HG03565 (cell line): ENCODE measurements around the gene BCAS1.

Experiments used
- ATAC-seq: cut with Tn5 transposase; IDR thresholded peaks from one replicate; pipeline ENCODE4 v1.9.1; 2021; ENCODE audit warnings: mild to moderate bottlenecking, moderate library complexity; ENCODE audit not compliant: unreplicated experiment

Gene BCAS1

GRCh38 chr20:54082100-54082499, 11.7 kb upstream of the BCAS1 start:
- ATAC-seq: no peak

GRCh38 chr20:54079652-54080051, 9.3 kb upstream of the BCAS1 start:
- peak; percentile 32 for ATAC-seq

- ATAC-seq: peak; percentile 78
These were observed 8.0 kb upstream of the BCAS1 start for GRCh38 chr20:54078296-54078984.

GRCh38 chr20:54076259-54076658, 5.9 kb upstream of the BCAS1 start:
- ATAC-seq: no peak

DNA sequence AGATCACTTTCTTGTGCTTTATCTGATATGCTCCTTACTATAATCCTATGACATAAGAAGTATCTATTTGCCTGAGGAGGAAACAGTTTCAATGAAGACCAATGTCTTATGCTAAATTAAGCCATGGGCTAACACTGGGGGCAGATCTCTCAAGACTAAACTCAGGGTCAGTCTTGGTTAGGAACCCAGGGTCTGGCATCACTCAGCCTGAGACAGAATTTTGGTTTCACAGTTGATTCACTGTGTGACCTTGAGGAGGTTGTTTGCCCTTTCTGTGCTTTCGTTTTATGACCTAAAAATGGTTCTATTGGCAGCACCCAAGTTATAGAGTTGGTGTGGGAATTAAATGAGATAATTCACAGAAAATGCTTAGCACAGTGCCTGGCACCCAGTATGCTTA, 4.9 kb upstream of the BCAS1 start:
- ATAC-seq: no peak

DNA sequence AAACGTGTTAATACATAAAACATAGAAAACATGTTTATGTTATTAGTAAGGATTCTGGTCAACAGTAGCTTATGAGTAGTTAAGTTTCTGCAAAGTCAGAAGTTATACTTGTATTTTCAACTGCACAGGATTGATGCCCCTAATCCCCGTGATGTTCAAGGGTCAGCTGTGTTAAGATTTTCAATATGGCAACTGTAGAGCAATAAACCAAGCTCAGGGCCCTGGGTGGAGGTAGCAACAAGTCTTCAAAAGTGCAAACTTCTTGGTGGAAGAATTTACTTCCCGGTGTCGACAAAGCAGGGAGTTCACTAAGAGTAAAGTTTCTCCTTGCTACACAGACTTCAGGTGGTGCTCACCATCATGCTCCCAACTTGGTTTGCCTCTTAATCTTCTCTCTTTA, 4.1 kb upstream of the BCAS1 start:
- ATAC-seq: no peak

DNA sequence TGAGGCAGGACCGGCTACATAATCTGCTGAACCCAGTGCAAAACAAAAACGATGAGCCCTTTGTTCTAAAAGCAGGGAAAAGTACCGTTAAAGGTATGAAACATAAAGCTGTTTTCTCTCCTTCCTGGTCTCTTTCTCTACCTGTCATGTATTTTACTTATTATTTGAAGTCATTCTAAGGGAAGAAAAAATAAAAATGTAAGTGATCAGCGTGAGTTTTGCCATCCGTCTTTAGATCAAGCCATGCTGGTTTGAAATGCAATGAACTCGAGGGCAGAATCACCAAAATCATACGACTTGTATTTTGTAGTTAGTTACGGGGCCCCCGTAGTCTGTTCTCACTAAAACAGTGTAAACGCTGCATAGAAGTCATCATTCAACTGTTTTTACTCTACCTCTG, 2.9 kb upstream of the BCAS1 start:
- no peak for ATAC-seq

DNA sequence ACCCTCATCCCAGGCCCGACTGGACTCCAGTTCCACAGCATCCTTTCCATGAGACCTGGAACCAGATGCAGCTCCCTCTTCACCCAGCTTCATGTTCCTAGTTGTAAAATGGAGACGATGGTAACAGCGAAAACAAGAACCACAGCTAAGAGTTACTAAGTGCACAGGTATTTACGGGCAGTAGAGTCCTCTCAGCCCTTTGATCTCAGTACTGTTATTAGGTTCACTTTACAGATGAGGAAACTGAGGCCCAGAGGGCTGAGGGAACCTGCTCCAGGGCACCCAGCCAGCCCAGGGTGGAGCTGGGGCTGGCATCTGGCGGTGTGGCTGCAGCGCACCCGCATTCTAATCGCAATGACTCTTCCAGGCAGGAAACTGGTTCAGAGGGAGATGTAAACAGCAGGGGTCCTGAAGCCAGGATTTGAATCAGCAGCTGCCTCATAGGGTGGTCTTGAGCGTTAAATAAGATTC, 858 bp downstream of the BCAS1 start:
- no peak for ATAC-seq

DNA sequence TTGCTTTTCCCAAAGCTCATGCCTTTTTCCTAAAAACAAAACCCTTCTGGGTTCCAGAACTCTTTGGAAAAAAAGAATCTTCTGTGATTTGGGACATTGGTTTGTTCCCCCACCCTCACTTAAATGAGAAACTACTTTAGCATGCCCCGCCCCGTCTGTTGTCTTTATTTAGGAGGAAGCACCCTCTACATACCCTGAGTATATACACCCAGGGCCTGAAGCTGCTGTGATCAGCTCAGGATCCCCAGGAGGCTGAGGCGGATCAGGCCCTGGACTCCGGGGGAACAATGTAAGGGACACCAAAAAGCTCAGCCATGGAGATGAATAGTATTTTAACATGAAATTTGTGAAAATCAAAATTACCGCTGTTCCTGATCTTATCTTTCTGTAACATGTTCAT, 1.4 kb downstream of the BCAS1 start:
- no peak for ATAC-seq

DNA sequence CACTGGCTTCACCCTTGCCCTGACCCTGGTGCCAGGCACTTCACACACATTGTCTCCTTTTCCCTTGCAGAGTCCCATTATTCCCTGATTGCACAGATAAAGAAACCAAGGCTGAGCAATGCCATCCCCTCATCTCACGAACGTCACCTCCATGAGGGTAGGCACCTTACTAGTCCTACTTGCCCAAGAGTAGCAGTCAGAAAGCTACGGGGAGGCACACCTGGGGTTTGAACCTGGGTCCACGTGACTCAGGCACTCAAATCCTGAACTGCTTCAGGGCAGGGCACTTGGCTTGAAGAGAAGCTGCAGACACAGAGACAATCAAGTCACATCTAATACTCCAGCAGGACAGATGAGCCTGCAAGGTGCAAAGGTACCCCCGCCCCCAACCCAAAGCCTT, 1.9 kb downstream of the BCAS1 start:
- ATAC-seq: no peak

DNA sequence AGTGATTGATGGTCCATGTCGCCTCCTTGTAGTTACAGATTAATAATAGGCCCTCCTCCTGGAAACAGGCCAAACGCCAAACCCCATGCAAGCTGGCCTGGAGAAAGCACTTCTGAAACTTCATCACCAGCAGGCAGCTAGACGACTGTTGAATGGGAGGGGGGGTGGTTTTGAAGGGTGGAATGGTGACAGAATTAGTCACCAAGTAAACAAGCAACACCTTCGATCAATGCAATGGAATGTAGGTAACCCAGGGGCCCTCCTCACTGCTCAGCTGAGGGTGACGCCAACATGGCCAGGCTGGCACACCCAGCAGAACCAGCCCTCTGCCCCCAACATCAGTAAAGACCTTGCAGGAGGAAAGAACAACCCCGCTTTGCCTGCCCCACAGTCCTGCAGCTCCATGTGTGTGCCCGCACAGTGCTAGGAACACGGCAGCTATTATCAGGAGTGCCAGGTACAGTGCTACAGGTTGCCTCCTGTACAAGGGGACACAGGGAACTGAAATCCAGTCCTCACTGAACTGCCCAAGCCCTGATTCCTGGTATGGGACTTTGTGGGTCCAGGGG, 2.7 kb downstream of the BCAS1 start:
- ATAC-seq: no peak

GRCh38 chr20:54065601-54066038, 4.8 kb downstream of the BCAS1 start:
- no peak for ATAC-seq

DNA sequence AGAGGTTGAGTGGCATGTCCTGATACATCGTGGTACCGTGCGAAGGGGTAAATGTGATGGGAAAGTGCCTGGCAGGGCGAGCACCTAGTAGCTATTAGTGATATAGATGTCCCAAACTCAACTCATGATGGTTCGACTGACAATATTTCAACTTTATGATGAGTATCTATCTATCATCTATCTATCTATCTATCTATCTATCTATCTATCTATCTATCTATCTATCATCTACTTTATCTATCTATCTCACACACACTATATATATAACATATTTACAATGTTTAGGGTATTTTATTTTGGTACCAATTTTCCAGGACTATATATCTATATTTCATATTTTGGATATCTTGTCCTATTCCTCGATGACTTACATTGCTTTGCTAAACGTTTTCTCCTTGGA, 5.5 kb downstream of the BCAS1 start:
- no peak for ATAC-seq

DNA sequence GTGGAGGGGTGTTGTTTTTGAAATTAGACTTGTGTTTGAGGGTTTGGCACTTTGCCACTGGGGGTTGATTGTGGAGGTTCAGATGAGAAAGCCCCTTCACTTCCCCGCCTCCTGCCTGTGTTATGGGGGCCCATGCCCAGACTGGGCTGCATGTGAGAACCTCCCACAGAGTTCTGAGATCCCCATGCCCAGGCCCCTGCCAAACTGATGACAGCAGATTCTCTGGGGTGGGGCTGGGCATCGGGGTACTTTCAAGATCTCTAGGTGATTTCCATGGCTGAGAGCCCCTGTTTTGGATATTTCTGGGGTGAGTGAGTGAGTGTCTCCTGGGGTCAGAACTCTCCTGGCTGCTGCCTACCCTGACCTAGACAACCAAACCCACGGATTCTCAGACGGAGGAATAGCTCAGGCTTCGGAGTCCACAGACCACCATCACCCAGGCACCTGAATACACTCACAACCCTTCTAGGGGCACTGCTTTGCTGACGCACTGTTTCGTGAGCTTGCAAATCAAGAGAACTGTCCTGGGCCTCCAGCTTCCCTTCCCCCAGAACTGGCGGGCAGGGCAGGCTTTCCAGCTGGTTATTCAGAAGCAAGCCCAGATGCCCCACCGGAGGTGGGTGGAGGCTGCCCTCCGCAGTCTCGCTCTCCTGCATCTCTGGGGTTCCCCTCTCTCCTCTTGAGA, 6.3 kb downstream of the BCAS1 start:
- ATAC-seq: peak; percentile 22

GRCh38 chr20:54063580-54063979, 6.8 kb downstream of the BCAS1 start:
- no peak for ATAC-seq

DNA sequence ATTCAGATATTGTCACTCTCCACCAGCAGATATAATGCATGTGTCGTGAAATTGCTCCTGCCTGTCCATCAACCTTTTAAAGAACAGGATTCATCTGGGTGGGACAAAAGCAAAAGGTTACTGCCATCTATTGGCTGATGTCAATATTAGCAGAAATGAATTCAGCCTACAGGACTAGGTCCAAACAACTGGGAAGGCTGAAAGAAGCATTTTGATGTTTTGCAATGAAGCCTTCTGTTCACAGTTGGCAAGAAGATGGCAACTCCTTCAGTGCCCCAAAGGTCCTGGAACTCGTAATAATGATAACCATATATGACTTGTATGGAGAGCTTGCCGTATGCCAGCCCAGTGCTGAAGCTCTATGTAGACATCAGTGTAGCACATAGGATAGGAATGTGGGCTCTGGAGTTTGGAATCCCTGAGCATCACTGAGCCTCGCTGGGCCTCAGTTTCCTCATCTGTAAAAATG, 7.5 kb downstream of the BCAS1 start:
- peak; percentile 31 for ATAC-seq

- ATAC-seq: no peak
These were observed 9.1 kb downstream of the BCAS1 start for GRCh38 chr20:54061101-54061881.

GRCh38 chr20:54059691-54060364, 10.6 kb downstream of the BCAS1 start:
- no peak for ATAC-seq

- peak; percentile 69 for ATAC-seq
These were observed 11.8 kb downstream of the BCAS1 start for GRCh38 chr20:54058420-54059139.
